Smooth muscle cell of the pulmonary artery (primary cell): ENCODE data around the gene NSD2. TPM values are rescaled to one million over a fixed set of nuclear protein-coding genes. Genes with fewer than 3 reads are reported as not detected.

Source experiments
- total RNA-seq: library from RNA; depleted of rRNA; stranded (reverse); fragments of >200 nt; gene quantifications from 2 replicates; pipeline ENCODE4 v1.2.3, GENCODE V29; 2014

Gene NSD2
- 53.1 and 55.7 TPM in 2 replicates for total RNA-seq

GRCh38 chr4:1870578-1871443 lies at the start of gene NSD2:
Gene NSD2, plus strand, starts transcription at chr4:1871393. Its CDS starts 29,262 bp downstream, at chr4:1900655.

DNA sequence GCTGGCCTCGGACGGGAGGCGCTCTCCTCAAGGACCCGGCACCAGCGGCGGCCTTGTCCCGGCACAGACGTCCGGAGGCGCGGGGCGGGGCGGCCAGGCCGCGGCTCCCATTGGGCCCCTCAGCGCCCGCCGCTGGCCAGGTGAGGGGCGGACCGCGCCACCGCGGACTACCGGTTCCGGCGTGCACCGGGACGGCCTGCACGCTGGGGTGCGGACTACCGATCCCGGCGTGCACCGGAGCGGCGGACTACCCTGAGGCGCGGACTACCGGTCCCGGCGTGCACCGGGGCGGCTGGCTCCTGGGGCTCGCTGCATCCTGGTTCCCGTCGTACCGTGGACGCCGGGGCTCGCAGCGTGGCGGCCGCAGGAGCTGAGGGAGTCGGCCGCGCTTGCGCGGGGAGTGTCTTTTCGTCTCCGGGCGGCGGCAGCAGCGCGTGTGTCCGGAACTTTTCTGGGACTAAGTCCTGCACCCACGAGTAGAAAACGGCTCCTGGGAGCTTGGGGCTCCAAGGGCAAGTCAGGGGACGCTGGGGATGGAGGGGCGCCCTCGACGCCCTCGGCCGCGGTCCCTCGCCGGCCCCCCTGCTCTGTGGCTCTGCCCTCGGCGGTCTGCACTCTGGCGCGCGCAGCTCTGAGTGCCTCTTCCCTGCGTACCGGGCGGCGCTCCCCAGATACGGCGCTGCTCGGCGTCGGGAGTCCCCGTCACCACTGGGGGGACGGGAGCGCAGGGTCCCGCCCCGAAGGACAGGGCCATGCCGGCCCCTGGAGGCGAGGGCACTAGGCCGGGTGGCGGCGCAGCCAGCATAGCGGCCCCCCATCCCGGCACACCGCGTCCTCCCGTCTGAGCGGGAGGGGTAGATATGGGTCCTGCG lies 14.9 kb upstream of the NSD2 start, which contains the start of gene LETM1:
TSS of gene LETM1 (minus strand) at position 86 of the 872 bp plus-strand sequence. CDS start 206 bp downstream, outside the sequence.

GRCh38 chr4:2008921-2009650 lies 137.9 kb downstream of the NSD2 start, which contains the start of gene NELFA:
Gene NELFA, minus strand, starts transcription at chr4:2008974. Its CDS starts 15 bp downstream, at chr4:2008959.

Other genes with a start within 250 kb of the NSD2 start
- gene FAM53A, start 187.1 kb upstream of the NSD2 start, total RNA-seq = 0.72 and 1.6 TPM in 2 replicates
- gene SLBP, start 159.1 kb upstream of the NSD2 start, total RNA-seq = 43.1 and 48.8 TPM in 2 replicates
- gene TMEM129, start 150.1 kb upstream of the NSD2 start, total RNA-seq = 56.2 and 58.2 TPM in 2 replicates
- 4.9 and 7.0 TPM in 2 replicates for gene TACC3, start 149.9 kb upstream of the NSD2 start, total RNA-seq
- 0.20 and 0.59 TPM in 2 replicates for gene FGFR3, start 78.1 kb upstream of the NSD2 start, total RNA-seq
- gene LETM1, start 15.2 kb upstream of the NSD2 start, total RNA-seq = 64.5 and 95.2 TPM in 2 replicates
- 16.3 and 17.0 TPM in 2 replicates for gene NELFA, start 137.6 kb downstream of the NSD2 start, total RNA-seq
- gene NAT8L, start 187.9 kb downstream of the NSD2 start, total RNA-seq = 0.13 and 0.76 TPM in 2 replicates